G401.6 (cell line): Measurements from ENCODE around the gene REPIN1.

Experiments
- FAIRE-seq: peaks from 2 replicates; lab custom pipeline; 2012; peaks lifted over from hg19 to GRCh38; lab: Jason Lieb, UNC

Gene REPIN1

GRCh38 chr7:150396426-150396825 is 27.8 kb downstream of the REPIN1 start:
- FAIRE-seq, result no peak

- no peak for FAIRE-seq
Measured at GRCh38 chr7:150396851-150397260, 28.2 kb downstream of the REPIN1 start.

- FAIRE-seq, result no peak
Measured at GRCh38 chr7:150397346-150398107, 28.9 kb downstream of the REPIN1 start.

GRCh38 chr7:150398108-150398964 is 29.7 kb downstream of the REPIN1 start:
- no peak for FAIRE-seq

GRCh38 chr7:150398965-150399320 is 30.3 kb downstream of the REPIN1 start:
- no peak for FAIRE-seq

GRCh38 chr7:150399421-150400007 is 30.9 kb downstream of the REPIN1 start:
- no peak for FAIRE-seq

GRCh38 chr7:150400008-150400787 is 31.6 kb downstream of the REPIN1 start:
- FAIRE-seq, result no peak

- no peak for FAIRE-seq
Measured at GRCh38 chr7:150400788-150401423, 32.3 kb downstream of the REPIN1 start.

GRCh38 chr7:150401424-150401790 is 32.8 kb downstream of the REPIN1 start:
- FAIRE-seq, result no peak

GRCh38 chr7:150401861-150402631 is 33.4 kb downstream of the REPIN1 start:
- no peak for FAIRE-seq

GRCh38 chr7:150402671-150403321 is 34.2 kb downstream of the REPIN1 start:
- no peak for FAIRE-seq

GRCh38 chr7:150403376-150404171 is 35.0 kb downstream of the REPIN1 start:
- no peak for FAIRE-seq

- FAIRE-seq, result no peak
Measured at GRCh38 chr7:150404172-150404804, 35.7 kb downstream of the REPIN1 start.

GRCh38 chr7:150404805-150405583 is 36.4 kb downstream of the REPIN1 start:
- no peak for FAIRE-seq

- FAIRE-seq, result no peak
Measured at GRCh38 chr7:150405584-150406311, 37.1 kb downstream of the REPIN1 start.

GRCh38 chr7:150406312-150406566 is 37.6 kb downstream of the REPIN1 start:
- FAIRE-seq, result no peak

GRCh38 chr7:150406567-150407421 is 38.2 kb downstream of the REPIN1 start:
- FAIRE-seq, result no peak
